ENCODE measurements around the gene GYPA.
"Not testable (repeated sequence)": the region's sequence is repeated elsewhere in the genome, so short reads cannot be mapped to it uniquely, and the experiment has no call there.

The GYPA gene

GRCh38 chr4:144154044-144154443 is 13.5 kb upstream of the GYPA start:
- TF ChIP-seq, protein P1, sequence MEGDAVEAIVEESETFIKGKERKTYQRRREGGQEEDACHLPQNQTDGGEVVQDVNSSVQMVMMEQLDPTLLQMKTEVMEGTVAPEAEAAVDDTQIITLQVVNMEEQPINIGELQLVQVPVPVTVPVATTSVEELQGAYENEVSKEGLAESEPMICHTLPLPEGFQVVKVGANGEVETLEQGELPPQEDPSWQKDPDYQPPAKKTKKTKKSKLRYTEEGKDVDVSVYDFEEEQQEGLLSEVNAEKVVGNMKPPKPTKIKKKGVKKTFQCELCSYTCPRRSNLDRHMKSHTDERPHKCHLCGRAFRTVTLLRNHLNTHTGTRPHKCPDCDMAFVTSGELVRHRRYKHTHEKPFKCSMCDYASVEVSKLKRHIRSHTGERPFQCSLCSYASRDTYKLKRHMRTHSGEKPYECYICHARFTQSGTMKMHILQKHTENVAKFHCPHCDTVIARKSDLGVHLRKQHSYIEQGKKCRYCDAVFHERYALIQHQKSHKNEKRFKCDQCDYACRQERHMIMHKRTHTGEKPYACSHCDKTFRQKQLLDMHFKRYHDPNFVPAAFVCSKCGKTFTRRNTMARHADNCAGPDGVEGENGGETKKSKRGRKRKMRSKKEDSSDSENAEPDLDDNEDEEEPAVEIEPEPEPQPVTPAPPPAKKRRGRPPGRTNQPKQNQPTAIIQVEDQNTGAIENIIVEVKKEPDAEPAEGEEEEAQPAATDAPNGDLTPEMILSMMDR (IDR thresholded peaks at IDR 0.05; ENCODE audit: low read depth, low read length): no peak

GRCh38 chr4:144142690-144143326 is 2.3 kb upstream of the GYPA start:
- H3K4me3 ChIP-seq (ENCODE audit: low read depth, low read length); H3K4me1 ChIP-seq; H3K9me3 ChIP-seq; H3K27me3 ChIP-seq; H3K36me3 ChIP-seq: not testable (repeated sequence)
- peak; percentile 12 for DNase-seq
- TF ChIP-seq, protein P1 (IDR thresholded peaks at IDR 0.05; ENCODE audit: low read depth, low read length): peak; percentile 72

More at GRCh38 chr4:144154044-144154443, 13.5 kb upstream of the GYPA start:
- no peaks in the 10 kb centered on the region for H3K9me3 ChIP-seq
- no peaks in the 10 kb centered on the region for H3K36me3 ChIP-seq
- H3K4me1 ChIP-seq: no peaks in the 10 kb centered on the region
- no peak for DNase-seq
- H3K27me3 ChIP-seq: no peaks in the 10 kb centered on the region
- H3K4me3 ChIP-seq (ENCODE audit: low read depth, low read length): no peak overlapping the region

DNA sequence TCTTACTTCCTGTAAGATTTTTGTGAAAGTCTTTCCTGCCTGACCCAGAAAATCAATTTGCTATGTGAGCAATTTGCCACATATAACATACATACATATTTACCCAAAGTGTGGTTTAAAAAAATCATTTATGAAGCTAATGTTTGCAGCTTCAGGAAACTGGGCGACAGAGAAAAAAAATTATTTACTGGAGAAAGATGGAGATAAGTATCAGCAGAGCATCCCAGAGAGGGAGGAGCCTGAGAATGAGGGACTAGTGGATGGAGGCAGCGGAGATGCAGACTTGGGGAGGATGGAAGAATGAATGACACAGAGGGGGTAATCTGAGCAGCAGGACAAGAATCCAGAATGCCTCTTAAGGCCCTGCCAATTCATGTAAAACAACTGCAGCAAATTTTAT is 975 bp upstream of the GYPA start:
- Histone ChIP-seq H3K27me3 (no peaks in the 10 kb centered on the region), H3K4me1 (no peaks in the 10 kb centered on the region)

GRCh38 chr4:144139991-144140390 is 527 bp downstream of the GYPA start:
- not testable (repeated sequence) for H3K36me3 ChIP-seq; H3K27me3 ChIP-seq; H3K4me3 ChIP-seq (ENCODE audit: low read depth, low read length); DNase-seq; H3K4me1 ChIP-seq; H3K9me3 ChIP-seq

More for the DNA sequence above, 975 bp upstream of the GYPA start:
- H3K9me3 ChIP-seq: no peaks in the 10 kb centered on the region
- TF ChIP-seq, protein P1 (IDR thresholded peaks at IDR 0.05; ENCODE audit: low read depth, low read length): no peak
- H3K36me3 ChIP-seq: no peaks in the 10 kb centered on the region
- no peak for DNase-seq
- no peak overlapping the region for H3K4me3 ChIP-seq (ENCODE audit: low read depth, low read length)

DNA sequence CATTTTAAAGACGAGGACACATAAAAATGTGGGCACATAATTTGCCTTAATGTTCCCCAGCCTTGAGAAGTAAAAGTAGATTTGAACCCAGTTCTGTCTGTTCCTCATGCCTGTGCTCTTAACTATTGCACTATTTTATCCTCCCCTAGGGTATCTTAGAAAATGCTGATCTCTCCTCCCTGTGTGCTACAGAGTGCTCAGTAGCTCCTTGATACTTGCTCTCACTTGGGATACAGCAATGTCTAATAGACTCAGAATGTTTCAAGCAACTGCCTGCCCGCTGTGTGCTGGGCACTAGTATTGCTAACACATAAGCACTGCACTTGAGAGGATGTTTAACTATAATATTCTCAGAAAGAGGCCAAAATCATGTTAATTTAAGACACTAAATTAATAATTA is 971 bp downstream of the GYPA start:
- not testable (repeated sequence) for H3K27me3 ChIP-seq; H3K4me1 ChIP-seq; H3K36me3 ChIP-seq; H3K4me3 ChIP-seq (ENCODE audit: low read depth, low read length); DNase-seq; H3K9me3 ChIP-seq

- not testable (repeated sequence) for H3K4me3 ChIP-seq (ENCODE audit: low read depth, low read length); H3K27me3 ChIP-seq; H3K9me3 ChIP-seq; H3K4me1 ChIP-seq; DNase-seq; H3K36me3 ChIP-seq
Observed at GRCh38 chr4:144138239-144138638, 2.3 kb downstream of the GYPA start.

GRCh38 chr4:144137137-144137931 is 3.2 kb downstream of the GYPA start:
- H3K4me3 ChIP-seq (ENCODE audit: low read depth, low read length); DNase-seq; H3K36me3 ChIP-seq; H3K4me1 ChIP-seq; H3K9me3 ChIP-seq; H3K27me3 ChIP-seq: not testable (repeated sequence)

GRCh38 chr4:144136189-144136588 is 4.3 kb downstream of the GYPA start:
- H3K4me1 ChIP-seq; H3K4me3 ChIP-seq (ENCODE audit: low read depth, low read length); H3K9me3 ChIP-seq; DNase-seq; H3K27me3 ChIP-seq; H3K36me3 ChIP-seq: not testable (repeated sequence)

DNA sequence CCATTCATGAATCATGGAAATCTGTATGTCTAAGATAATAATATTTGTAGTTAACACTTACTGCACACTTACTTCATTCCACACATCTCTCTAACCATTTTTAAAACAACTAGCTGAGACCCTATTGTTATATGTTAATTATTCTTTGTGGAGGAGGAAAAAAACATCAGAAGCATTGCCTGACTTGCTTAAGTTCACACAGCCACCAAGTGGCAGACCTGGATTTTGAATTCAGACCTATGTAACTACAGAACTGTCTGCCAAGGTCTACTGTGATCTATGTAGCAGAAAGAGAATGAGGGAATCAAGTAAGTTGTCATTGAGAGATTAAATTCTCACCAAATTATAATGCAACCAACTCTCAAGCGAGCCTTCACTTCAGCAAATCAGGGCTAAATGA is 10.4 kb downstream of the GYPA start:
- H3K27me3 ChIP-seq; H3K4me1 ChIP-seq; H3K36me3 ChIP-seq; DNase-seq; H3K9me3 ChIP-seq; H3K4me3 ChIP-seq (ENCODE audit: low read depth, low read length): not testable (repeated sequence)

DNA sequence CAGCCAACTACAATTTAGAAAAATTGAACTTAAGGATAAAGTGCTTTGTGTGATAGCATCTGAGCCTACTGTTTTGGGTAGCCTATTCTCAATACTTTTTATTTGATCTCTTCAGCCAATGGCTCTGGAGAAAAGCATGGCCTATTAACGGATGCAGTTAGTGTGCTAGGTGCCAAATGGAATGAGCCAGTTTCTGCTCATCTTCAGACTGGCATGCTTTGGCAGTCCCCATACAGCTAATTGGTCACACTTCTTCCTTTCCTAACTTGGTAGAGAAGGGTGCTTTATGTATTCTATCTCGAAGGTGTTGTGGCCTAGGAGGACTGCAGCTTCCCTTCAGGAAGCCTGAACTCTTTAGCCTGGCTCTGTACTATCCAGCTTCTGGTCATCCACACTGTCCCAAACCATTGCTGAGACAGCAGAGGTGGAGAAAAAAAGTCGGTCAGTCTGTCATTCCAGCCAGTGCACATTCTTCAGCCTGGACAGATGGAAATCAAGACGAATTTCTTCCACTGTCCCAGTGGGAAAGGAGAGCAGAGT is 11.1 kb downstream of the GYPA start:
- DNase-seq; H3K4me1 ChIP-seq; H3K9me3 ChIP-seq; H3K36me3 ChIP-seq; H3K27me3 ChIP-seq; H3K4me3 ChIP-seq (ENCODE audit: low read depth, low read length): not testable (repeated sequence)

- H3K9me3 ChIP-seq; H3K4me3 ChIP-seq (ENCODE audit: low read depth, low read length); H3K27me3 ChIP-seq; H3K4me1 ChIP-seq; H3K36me3 ChIP-seq; DNase-seq: not testable (repeated sequence)
Observed at GRCh38 chr4:144128709-144129320, 11.7 kb downstream of the GYPA start.

DNA sequence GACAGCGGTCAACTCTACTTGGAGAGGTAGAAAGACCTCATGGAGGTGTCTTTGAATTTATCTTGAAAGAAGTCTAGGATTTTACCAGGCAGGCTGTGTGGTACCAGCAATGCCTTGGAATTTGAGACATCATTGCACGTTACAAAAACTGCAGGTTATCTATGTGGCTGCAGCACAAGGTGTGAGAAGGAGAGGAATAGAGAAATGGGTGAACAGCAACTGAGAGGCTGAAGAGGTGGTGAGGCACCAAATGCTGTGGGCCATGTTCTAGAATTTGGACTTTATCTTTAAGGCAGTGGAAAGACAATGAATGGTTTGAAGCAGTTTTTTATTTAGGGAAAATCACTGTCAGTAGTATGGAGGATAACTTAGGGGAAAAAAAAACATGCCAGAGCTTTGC is 15.4 kb downstream of the GYPA start:
- DNase-seq; H3K4me1 ChIP-seq; H3K27me3 ChIP-seq; H3K9me3 ChIP-seq; H3K36me3 ChIP-seq; H3K4me3 ChIP-seq (ENCODE audit: low read depth, low read length): not testable (repeated sequence)
